Measurements from ENCODE around the gene VSTM1.
"Not testable (repeated sequence)": the region's sequence is repeated elsewhere in the genome, so short reads cannot be mapped to it uniquely, and the experiment has no call there.

Gene VSTM1

DNA sequence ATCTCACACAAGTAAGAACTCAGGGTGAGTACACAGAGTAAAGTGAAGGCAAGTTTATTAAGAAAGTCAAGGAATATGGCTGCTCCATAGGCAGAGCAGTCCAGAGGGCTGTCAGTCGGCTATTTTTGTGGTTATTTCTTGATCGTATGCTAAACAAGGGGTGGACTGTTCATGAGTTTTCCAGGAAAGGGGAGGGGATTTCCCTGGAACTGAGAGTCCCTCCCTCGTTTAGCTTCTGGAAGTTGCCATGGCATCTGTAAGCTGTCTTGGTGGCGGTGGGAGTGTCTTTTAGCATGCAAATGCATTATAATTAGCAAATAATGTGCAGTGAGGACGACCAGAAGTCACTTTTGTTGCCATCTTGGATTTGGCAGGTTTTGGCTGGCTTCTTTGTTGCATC, 5.8 kb upstream of the VSTM1 start:
- no peak for DNase-seq

- DNase-seq = no peak
These were observed 1.1 kb downstream of the VSTM1 start for GRCh38 chr19:54062643-54063042.

DNA sequence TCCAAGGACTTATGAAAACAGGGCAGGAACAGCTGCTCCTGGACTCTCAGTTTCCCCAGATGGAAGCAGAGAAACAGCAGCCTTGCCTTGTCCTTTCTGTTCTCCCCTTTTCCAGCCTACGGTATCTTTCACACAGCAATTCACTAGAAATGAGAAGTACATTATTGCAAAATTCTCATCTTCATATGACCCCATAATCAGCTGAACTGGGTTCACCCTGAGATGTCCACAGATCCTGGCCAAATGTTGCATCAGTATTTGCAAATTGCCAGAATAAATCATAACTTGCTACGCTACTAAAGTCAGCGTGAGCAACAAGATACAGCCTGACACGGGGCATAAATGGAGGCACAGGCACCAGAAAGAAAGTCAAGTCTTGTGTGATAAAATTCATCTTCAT, 16.1 kb downstream of the VSTM1 start:
- no peak for DNase-seq

DNA sequence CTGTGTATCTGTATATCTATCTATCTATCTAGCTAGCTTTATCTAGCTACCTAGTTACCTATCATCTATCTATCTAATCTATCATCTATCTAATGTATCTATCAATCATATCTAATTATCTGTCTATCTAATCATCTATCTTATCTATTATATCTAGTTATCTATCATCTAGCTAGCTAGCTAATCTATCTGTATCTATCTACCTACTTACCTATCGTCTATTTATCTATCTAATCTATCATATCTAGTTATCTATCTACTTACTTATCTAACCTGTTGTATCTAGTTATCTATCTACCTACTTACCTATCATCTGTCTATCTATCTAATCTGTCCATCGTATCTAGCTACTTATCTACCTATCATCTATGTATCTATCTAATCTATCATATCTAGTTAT, 17.9 kb downstream of the VSTM1 start:
- DNase-seq = no peak

- DNase-seq = no peak
These were observed 20.7 kb downstream of the VSTM1 start for GRCh38 chr19:54042989-54043388.

- no peak for DNase-seq
These were observed 21.6 kb downstream of the VSTM1 start for GRCh38 chr19:54041969-54042606.

- no peak for DNase-seq
These were observed 23.7 kb downstream of the VSTM1 start for GRCh38 chr19:54040003-54040402.

DNA sequence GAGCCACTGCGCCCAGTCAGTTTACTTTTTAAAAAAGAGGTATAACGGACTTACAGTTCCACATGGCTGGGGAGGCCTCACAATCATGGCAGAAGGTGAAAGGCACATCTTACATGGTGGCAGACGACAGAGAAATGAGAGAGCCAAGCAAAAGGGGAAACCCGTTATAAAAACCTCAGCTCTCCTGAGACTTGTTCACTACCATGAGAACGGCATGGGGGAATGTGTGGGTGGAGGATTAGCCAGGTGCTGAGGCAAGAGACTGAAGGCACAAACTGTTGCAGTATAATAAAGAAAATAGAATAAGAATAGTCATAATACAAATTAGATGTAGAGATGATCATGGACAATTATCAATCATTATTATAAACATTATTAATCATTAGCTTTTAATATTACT, 27.2 kb downstream of the VSTM1 start:
- DNase-seq = not testable (repeated sequence)

- DNase-seq = peak; percentile 7
These were observed 28.2 kb downstream of the VSTM1 start for GRCh38 chr19:54035215-54036178.

DNA sequence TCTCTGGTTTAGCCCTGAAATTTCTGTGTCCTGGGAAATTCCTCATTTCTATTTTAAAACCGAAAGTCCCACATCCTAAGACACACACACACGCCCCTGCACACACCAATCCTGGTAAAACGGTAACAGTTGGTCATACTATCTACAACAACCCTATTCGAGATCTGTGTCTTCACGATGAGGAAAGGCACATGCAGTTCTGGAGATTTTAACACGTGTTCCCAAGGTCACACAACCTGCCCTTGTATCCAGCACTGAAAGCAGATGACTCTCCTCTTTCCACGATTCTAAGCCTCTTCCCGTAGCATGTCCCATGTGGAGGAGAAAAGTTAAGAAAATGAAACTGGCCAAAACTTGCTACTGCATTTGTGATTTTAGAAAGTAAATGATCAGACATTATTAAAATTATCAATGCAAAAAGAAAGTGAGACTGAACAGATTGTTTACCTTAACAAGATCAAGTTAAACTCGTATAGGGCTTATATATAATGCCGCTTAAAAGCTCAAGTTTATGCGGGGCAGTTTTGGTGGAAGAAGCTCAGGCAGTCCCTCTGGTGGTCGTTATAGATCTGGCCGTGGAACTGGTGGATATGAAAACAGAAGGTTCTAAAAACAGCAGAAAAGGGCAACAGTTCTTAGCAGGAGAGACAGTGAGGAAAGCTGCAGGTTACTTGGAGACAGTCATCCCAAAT, 32.7 kb downstream of the VSTM1 start:
- no peak for DNase-seq

GRCh38 chr19:54029930-54030490, 33.7 kb downstream of the VSTM1 start:
- peak; percentile 42 for DNase-seq

DNA sequence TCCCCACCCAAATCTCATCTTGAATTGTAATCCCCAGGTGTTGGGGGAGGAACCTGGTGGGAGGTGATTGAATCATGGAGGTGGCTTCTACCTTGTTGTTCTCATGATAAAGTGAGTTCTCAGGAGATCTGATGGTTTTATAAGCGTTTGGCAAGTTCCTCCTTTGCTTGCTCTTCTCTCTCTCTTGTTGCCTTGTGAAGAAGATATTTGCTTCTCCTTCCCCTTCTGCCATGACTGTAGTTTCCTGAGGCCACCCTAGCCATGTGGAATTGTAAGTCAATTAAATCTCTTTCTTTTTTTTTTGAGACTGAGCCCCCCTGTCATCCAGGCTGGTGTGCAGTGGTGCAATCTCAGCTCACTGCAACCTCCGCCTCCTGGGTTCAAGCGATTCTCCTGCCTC, 34.4 kb downstream of the VSTM1 start:
- no peak for DNase-seq

- no peak for DNase-seq
These were observed 37.0 kb downstream of the VSTM1 start for GRCh38 chr19:54026656-54027055.

GRCh38 chr19:54024660-54025059, 39.0 kb downstream of the VSTM1 start:
- DNase-seq = no peak

GRCh38 chr19:54023191-54023590, 40.5 kb downstream of the VSTM1 start:
- no peak for DNase-seq

DNA sequence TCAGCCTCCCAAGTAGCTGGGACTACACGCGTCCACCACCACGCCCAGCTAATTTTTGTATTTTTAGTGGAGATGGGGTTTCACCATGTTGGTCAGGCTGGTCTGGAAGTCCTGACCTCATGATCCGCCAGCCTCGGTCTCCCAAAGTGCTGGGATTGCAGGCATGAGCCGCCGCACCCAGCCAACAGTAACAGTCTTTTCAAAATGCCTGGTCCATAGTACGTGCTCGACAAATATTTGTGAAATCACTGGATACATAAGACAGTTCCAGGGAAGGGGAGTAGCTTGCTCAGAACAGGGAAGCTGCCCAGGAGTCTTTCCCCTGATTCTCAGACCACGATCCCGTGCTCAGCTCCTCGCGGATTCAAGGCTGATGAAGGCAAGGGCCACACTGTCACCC, 41.8 kb downstream of the VSTM1 start:
- DNase-seq = no peak

DNA sequence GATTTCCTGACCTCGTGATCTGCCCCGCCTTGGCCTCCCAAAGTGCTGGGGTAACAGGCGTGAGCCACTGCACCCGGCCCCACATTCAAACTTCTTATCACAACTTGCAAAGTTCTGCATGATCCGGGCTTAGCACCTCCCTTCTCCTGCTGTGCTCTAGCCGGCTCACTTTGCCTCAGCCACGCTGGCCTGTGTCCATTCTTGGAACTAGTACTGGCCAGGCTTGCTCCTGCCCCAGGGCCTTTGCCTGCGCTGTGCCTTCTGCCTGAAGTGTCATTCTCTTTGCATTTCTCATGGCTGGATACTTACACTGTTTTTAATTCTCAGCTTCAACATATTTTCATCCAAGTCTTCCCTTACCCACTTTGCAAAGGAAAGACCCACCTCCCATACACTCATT, 42.3 kb downstream of the VSTM1 start:
- DNase-seq = no peak

GRCh38 chr19:54017261-54017660, 46.4 kb downstream of the VSTM1 start:
- no peak for DNase-seq

- DNase-seq = peak; percentile 72
These were observed 48.7 kb downstream of the VSTM1 start for GRCh38 chr19:54014920-54015560.

- no peak for DNase-seq
These were observed 49.8 kb downstream of the VSTM1 start for GRCh38 chr19:54013866-54014265.

- no peak for DNase-seq
These were observed 52.0 kb downstream of the VSTM1 start for GRCh38 chr19:54011507-54012211.

- no peak for DNase-seq
These were observed 53.2 kb downstream of the VSTM1 start for GRCh38 chr19:54010474-54010873.
